ENCODE results near the gene HEY2. TPM values are rescaled to one million over a fixed set of nuclear protein-coding genes. Genes with fewer than 3 reads are reported as not detected.
"Not testable (repeated sequence)": the region's sequence is repeated elsewhere in the genome, so short reads cannot be mapped to it uniquely, and the experiment has no call there.

The HEY2 gene
- total RNA-seq, 1 experiment from 2014 or later, result 19.3 TPM

DNA sequence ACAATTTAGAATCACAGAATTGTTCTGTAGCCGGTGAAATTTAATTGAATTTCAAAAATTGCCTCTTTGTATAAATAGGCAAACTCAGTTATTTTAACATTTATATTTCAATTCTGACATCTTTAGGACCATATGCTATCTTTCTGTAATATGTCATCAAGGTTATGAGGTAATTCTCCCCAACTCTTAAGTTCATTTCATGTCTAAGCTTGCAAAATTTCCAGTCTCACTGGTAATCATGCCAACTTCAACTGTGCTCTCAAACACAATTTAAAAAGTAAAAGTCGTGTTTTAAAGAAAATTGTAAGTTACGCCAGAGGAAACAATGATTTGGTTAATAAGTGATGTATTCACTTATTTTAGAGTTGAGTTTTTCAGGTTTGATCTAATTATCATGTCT lies 42.7 kb downstream of the HEY2 start:
- DNase-seq, result no peak
- Histone ChIP-seq H3K36me3 (replicated peaks; ENCODE audit: control insufficient read depth, insufficient read depth, low read length) (no peaks in the 10 kb centered on the region), H3K27me3 (ENCODE audit: control insufficient read depth, insufficient read depth, low read length) (no peaks in the 10 kb centered on the region; the same call in 1 of the 2 replicates), H3K4me3 (ENCODE audit: insufficient read depth, low read depth, low read length) (no peak overlapping the region)

DNA sequence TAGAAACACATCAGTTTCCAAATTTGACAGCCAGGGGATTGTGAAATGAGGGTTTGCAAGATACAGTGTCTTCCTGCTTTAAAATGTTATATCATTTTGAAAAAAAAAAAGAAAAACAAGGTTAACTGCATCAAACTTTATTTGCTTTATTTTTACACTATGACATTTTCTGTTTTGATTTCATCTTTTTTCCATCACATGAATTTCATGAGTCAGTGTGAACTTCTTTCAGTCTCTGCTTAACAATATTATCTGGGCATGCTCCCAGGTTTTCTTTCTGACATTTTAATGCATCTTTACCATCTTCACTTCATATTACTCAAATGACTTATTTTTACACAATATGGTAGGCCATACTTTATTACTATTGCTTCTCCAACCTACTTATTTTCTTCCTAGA lies 43.2 kb downstream of the HEY2 start:
- Histone ChIP-seq H3K27me3 (ENCODE audit: control insufficient read depth, insufficient read depth, low read length) (no peaks in the 10 kb centered on the region; the same call in 1 of the 2 replicates), H3K4me3 (ENCODE audit: insufficient read depth, low read depth, low read length) (no peak overlapping the region), H3K36me3 (replicated peaks; ENCODE audit: control insufficient read depth, insufficient read depth, low read length) (no peaks in the 10 kb centered on the region)
- no peak for DNase-seq

DNA sequence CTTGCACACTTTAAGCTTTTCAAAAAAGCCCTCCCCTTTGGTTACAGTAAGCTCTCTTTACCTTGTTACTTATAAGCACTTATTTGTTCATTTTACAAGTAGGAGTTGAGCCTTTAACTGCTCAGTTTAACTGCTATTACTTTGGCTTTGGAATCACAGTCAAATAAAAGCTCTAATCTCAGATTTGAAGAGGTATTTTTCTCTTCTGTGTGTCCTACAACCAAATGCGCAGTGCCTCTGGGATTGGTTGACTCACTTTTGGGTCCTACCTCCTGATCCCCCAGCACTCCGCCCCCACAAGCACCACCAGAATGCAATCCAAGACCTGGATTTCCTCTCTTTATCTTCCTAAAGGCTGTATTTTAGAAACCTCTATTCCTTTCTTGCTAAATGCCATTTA lies 43.8 kb downstream of the HEY2 start:
- peak; percentile 52 for DNase-seq
- Histone ChIP-seq H3K4me3 (ENCODE audit: insufficient read depth, low read depth, low read length) (no peak overlapping the region), H3K36me3 (replicated peaks; ENCODE audit: control insufficient read depth, insufficient read depth, low read length) (no peaks in the 10 kb centered on the region), H3K27me3 (ENCODE audit: control insufficient read depth, insufficient read depth, low read length) (no peaks in the 10 kb centered on the region; the same call in 1 of the 2 replicates)

DNA sequence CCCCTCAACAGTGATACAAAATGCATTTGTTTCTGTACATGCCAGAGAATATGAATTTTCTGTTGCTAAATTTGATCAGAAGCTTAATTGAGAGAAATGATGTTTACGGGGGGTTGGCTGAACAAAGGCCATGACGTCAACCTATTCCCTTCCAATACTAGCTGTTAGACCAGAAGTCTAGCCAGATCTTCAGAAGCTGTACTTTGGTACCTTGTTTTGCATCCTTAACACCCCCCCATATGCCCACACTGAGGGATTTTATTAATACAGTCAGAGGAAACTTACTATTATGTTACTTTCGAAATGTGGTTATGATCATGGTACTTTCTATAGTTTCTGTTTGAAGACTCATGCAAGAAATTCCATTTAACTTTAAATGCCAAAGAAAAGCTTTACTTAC lies 44.4 kb downstream of the HEY2 start:
- no peak for DNase-seq
- Histone ChIP-seq H3K36me3 (replicated peaks; ENCODE audit: control insufficient read depth, insufficient read depth, low read length) (no peaks in the 10 kb centered on the region), H3K27me3 (ENCODE audit: control insufficient read depth, insufficient read depth, low read length) (no peaks in the 10 kb centered on the region; the same call in 1 of the 2 replicates), H3K4me3 (ENCODE audit: insufficient read depth, low read depth, low read length) (no peak overlapping the region)

DNA sequence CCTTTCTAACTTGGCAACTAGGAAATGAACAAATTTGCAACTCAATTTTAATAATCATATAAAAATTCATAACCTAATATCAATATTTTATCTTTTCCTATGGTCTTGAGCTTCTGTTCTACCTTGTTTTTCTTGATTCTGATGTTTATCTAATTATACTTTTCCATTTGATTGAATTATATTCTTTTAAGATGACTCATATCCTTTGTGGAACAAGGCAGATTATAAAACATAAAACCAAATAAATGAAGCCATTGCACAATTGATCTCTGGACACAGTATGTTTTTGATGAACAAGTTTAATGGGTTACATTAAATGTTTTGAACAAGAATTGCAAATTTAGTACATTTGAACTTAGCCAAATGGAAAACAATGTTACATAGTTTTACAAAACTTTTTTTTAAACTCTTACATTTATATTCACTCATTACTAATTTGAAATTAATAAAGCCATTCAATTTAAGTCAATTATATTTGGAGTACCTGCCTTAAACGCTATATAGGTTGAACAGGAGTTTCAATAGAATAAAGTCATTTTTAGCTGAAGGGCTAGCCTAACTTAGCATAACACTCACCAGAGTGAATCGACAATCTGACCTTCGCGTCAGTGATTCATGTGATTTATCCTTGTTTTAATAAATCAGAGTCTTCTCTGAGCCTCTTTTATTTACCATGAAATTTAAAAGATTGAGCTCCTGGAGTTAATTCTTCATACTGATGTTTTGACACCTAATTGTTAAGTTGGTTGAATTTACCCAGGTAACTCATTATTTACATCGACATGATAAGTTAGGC lies 45.1 kb downstream of the HEY2 start:
- H3K36me3 ChIP-seq (replicated peaks; ENCODE audit: control insufficient read depth, insufficient read depth, low read length), result no peaks in the 10 kb centered on the region
- H3K4me3 ChIP-seq (ENCODE audit: insufficient read depth, low read depth, low read length), result no peak overlapping the region
- no peak for DNase-seq
- H3K27me3 ChIP-seq (ENCODE audit: control insufficient read depth, insufficient read depth, low read length), result no peaks in the 10 kb centered on the region; the same call in 1 of the 2 replicates

DNA sequence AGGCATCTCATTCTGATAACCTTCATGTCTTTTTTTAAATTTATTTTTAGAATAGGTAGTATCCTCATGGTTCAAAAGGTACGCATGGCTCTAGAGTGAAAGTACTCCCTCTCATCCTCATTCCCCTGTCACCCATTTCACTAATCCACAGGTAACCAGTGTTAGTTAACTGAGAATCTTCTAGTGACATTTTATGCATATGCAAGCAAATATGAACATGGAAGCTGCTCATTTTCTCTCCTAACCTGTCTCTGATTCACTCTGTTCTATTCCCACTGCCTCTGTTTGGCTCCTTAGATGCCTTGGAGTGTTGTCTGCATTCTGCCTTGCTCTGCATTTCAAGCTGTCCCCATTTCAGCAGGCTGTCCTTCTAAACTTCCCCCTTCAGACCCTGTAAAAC lies 45.9 kb downstream of the HEY2 start:
- Histone ChIP-seq H3K4me3 (ENCODE audit: insufficient read depth, low read depth, low read length) (no peak overlapping the region), H3K36me3 (replicated peaks; ENCODE audit: control insufficient read depth, insufficient read depth, low read length) (no peaks in the 10 kb centered on the region), H3K27me3 (ENCODE audit: control insufficient read depth, insufficient read depth, low read length) (no peaks in the 10 kb centered on the region; the same call in 1 of the 2 replicates)
- no peak for DNase-seq

DNA sequence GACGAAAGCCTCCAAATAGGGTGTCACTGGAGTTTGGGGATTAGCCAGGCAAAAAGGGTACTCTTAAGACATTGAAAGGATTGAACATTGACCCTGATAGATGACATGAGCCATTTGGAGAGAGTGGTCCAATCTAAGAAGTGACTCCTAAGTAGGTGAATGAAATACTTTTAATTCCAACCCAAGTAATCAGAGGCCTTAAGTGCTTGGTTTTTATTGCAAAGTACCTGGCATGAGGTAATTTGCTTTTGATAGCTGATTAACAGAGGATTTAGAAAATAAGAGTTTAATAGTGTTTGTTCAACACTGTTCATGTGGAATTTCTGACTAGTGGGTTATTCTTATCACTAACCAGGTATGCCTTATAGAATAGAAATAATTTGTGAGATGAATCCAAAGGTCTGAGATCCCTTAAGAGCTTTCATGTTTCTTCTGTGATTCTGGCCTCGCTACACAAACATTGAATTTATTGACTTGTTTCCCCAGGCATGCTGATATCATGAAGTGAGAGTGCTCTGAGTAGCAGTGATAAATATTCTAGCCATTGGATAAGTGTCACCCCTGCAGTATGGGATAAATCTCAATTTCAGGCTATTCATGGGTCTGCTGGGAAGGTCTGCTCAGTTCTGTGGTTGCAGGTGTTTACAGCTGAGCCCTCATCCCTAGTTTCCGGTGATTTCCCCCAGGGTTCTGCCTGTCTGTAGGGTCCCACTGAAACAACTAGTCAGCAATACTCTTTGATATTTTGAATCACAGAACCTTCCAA lies 47.9 kb downstream of the HEY2 start:
- Histone ChIP-seq H3K36me3 (replicated peaks; ENCODE audit: control insufficient read depth, insufficient read depth, low read length) (no peaks in the 10 kb centered on the region), H3K4me3 (ENCODE audit: insufficient read depth, low read depth, low read length) (no peak overlapping the region), H3K27me3 (ENCODE audit: control insufficient read depth, insufficient read depth, low read length) (no peaks in the 10 kb centered on the region)
- DNase-seq, result no peak

DNA sequence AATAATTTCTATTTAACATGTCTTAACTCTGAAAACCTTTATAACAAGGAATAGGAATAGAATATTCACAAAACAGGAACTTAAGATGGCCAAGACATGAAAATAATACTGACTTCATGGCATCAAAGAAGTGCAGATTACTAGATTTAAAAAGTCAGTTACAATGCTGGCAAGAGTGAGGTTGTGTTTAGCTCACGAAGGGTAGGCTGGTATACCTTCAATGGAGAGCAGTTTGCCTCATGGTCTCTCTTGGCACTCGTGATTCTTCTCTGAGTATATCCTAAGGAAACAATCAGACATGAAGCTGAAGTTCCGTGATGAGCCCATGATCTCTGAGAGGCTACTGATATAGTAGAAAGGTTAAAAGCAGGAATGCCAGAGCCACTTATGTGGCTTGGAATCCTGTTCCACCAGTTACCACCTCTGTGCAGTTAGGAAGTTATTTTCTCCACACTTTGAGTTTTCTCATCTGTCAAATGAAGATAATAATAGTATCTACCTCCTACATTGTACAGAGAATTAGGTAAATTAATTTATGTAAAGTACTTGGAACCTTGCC lies 48.5 kb downstream of the HEY2 start:
- no peaks in the 10 kb centered on the region for H3K36me3 ChIP-seq (replicated peaks; ENCODE audit: control insufficient read depth, insufficient read depth, low read length)
- no peak for DNase-seq
- H3K4me3 ChIP-seq (ENCODE audit: insufficient read depth, low read depth, low read length), result no peak overlapping the region
- H3K27me3 ChIP-seq (ENCODE audit: control insufficient read depth, insufficient read depth, low read length), result no peaks in the 10 kb centered on the region

DNA sequence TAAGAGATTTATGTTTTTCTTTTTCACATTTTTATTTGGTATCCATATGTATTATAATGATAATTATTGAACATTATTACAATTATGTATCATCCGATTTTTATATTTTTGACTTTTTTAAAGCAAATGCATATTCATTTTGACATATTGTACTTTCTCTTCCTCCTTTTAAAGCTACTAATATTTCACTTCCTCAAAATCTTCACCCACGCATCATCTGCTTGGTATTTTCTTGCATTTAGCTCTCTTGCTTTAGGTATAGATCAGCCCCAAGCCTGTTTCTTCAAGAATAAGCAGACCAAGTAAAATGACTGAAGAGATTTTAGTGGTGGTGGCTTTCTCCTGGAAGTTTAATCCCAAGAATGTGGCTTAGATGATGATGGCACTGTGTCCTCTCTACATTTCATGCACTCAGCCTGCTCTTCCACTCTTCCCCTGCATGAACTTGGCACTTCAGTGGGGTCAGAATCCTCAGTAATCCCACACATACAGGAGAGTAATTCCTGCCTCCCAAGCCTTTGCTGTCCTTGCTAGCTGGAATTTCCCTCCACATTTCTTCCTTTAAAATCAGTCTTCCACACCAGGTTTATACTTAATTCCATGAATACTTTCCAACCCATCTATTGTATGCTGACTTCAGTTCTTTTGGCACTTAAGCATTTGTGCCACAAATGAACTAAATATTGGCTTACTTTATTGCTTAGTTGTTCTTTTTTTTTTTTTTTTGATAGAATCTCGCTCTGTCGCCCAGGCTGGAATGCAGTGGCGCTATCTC lies 49.5 kb downstream of the HEY2 start:
- H3K4me3 ChIP-seq (ENCODE audit: insufficient read depth, low read depth, low read length), result no peak overlapping the region

DNA sequence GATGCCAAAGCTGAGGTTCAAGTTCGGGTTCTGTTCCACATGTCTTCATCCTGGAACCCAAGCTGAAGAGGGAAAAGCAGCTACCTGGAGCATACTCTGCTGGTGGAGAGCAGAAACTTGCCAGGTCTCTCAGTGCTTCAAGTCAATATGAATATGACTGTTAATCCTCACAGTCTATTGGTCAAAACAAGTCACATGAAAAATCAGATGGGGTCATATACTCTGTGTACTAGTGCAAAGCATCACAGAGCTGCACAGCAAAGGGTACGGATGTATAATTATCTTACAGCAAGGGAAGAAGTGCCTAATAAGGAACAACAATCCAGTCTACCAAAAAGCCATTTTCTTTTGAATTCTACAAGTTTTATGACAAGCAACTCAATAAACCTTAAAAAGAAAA lies 53.0 kb downstream of the HEY2 start:
- Histone ChIP-seq H3K36me3 (replicated peaks; ENCODE audit: control insufficient read depth, insufficient read depth, low read length) (no peaks in the 10 kb centered on the region), H3K4me3 (ENCODE audit: insufficient read depth, low read depth, low read length) (no peak overlapping the region), H3K27me3 (ENCODE audit: control insufficient read depth, insufficient read depth, low read length) (no peaks in the 10 kb centered on the region)
- no peak for DNase-seq

More for the DNA sequence above, 49.5 kb downstream of the HEY2 start:
- no peak for DNase-seq
- no peaks in the 10 kb centered on the region for H3K36me3 ChIP-seq (replicated peaks; ENCODE audit: control insufficient read depth, insufficient read depth, low read length)
- H3K27me3 ChIP-seq (ENCODE audit: control insufficient read depth, insufficient read depth, low read length), result no peaks in the 10 kb centered on the region

DNA sequence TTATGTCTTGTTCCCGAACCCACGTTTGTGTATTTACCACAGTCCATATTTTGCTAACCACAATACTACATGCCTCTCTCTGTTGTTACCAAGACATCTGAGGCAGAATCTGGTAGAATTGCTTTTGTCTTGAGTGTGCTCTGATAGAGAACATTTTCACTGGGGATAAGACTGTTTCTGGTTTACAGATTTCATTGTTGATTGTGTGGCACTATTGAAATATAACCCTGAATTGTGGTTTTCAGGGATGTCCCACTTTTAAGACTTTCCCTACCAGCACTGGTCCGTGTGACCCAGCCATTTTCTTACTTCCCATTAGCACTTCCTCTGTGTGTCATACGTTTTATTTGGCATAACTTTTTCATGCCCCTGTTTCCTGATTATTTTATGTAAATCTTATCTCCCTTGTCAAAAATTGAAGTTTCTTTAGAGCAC lies 53.5 kb downstream of the HEY2 start:
- no peaks in the 10 kb centered on the region for H3K27me3 ChIP-seq (ENCODE audit: control insufficient read depth, insufficient read depth, low read length)
- H3K36me3 ChIP-seq (replicated peaks; ENCODE audit: control insufficient read depth, insufficient read depth, low read length), result no peaks in the 10 kb centered on the region
- no peak overlapping the region for H3K4me3 ChIP-seq (ENCODE audit: insufficient read depth, low read depth, low read length)
- DNase-seq, result no peak

DNA sequence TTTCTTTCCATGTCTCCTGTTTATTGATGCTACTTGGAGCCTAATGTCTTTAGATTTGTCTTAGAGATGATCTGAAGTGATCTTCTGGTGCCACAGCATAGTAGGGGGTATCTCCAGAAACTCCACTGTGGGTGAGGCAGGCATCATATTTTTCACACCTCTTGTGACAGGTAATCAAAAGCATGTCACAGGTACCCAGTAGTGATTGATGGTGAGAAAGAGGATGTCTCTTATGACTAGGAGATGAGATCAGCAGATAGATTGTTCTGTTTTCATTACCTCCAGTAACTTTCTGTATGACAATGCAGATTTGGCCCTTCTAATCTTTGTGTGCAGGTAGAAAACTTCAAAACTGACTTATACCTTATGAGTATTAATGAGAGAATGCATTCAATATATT lies 54.8 kb downstream of the HEY2 start:
- DNase-seq, result no peak
- Histone ChIP-seq H3K4me3 (ENCODE audit: insufficient read depth, low read depth, low read length) (no peak overlapping the region), H3K36me3 (replicated peaks; ENCODE audit: control insufficient read depth, insufficient read depth, low read length) (no peaks in the 10 kb centered on the region), H3K27me3 (ENCODE audit: control insufficient read depth, insufficient read depth, low read length) (no peaks in the 10 kb centered on the region)

DNA sequence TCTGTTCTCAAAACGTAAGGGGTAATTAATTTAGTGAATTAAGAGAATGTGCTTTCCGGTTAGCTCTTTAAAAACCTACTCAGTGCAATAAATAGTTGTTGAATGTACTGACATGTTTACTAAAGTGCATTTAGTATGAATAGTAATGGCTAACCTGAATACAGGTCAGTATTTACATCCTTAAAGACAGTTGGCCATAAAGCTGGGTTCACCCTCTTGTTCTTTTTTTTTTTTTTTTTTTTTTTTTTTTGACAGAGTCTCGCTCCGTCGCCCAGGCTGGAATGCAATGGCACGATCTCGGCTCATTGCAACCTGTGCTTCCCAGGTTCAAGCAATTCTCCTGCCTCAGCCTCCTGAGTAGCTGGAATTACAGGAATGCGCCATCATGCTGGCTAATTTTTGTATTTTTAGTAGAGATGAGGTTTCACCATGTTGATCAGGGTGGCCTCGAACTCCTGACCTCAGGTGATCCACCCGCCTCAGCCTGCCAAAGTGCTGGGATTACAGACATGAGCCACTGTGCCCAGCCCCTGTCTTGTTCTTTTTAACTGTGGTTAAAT lies 55.5 kb downstream of the HEY2 start:
- not testable (repeated sequence) for H3K4me3 ChIP-seq (ENCODE audit: insufficient read depth, low read depth, low read length); H3K27me3 ChIP-seq (ENCODE audit: control insufficient read depth, insufficient read depth, low read length); DNase-seq; H3K36me3 ChIP-seq (replicated peaks; ENCODE audit: control insufficient read depth, insufficient read depth, low read length)

DNA sequence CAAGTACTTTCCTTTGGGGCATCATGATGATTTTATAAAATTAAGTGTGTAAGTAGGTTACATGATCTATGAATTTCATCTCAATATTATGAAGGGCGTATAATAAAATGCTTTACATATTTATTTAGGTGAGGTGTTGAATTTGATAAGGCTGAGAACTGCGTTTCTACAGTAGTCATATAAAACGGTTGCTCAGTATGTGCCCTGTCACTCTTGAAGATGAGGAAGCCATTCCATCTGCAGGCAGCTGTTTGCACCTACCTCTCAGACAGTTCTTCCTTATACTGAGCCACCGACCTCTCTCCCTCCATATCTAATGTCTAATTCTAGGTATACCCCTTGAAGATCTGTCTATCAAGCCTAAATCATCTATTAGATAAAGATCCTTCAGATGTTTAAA lies 57.4 kb downstream of the HEY2 start:
- H3K36me3 ChIP-seq (replicated peaks; ENCODE audit: control insufficient read depth, insufficient read depth, low read length), result no peaks in the 10 kb centered on the region
- H3K27me3 ChIP-seq (ENCODE audit: control insufficient read depth, insufficient read depth, low read length), result no peaks in the 10 kb centered on the region

More for the DNA sequence above, 57.4 kb downstream of the HEY2 start:
- DNase-seq, result no peak
- no peak overlapping the region for H3K4me3 ChIP-seq (ENCODE audit: insufficient read depth, low read depth, low read length)

Measured in H7 (cell line).